HEK293 (cell line): ENCODE measurements around the gene VSTM4.

Experiments
- HOXA7 ChIP-seq: sonication (generic); formaldehyde crosslinking; IDR thresholded peaks from 2 replicates; pipeline ENCODE4 v1.8.1; 2022; ENCODE audit warnings: missing genetic modification reagents, borderline replicate concordance
- MYNN ChIP-seq: fragments of 450-650 bp; formaldehyde crosslinking; IDR thresholded peaks from 2 replicates; pipeline ENCODE4 v1.5.1; 2016; ENCODE audit warnings: missing biosample characterization, missing genetic modification characterization, borderline replicate concordance
- YY1 ChIP-seq: fragments of 450-650 bp; formaldehyde crosslinking; IDR thresholded peaks from 2 replicates; pipeline ENCODE4 v1.5.1; 2018; ENCODE audit warnings: missing biosample characterization, missing genetic modification characterization
- ZBTB20 ChIP-seq: fragments of 450-650 bp; formaldehyde crosslinking; IDR thresholded peaks from 2 replicates; pipeline ENCODE4 v1.5.1; 2016; ENCODE audit warnings: missing biosample characterization, missing genetic modification characterization
- ZBTB8A ChIP-seq: fragments of 450-650 bp; formaldehyde crosslinking; IDR thresholded peaks from 2 replicates; pipeline ENCODE4 v1.5.1; 2016; ENCODE audit warnings: missing biosample characterization, missing genetic modification characterization
- ZNF23 ChIP-seq: fragments of 450-650 bp; formaldehyde crosslinking; IDR thresholded peaks from 2 replicates; pipeline ENCODE4 v1.5.1; 2016; ENCODE audit warnings: missing biosample characterization, missing genetic modification characterization, borderline replicate concordance
- ZNF341 ChIP-seq: fragments of 450-650 bp; formaldehyde crosslinking; IDR thresholded peaks from 2 replicates; pipeline ENCODE4; 2016; ENCODE audit warnings: low read depth, missing biosample characterization, missing genetic modification characterization
- ZNF626 ChIP-seq: fragments of 450-650 bp; sonication (Bioruptor Pico); formaldehyde crosslinking; IDR thresholded peaks from 2 replicates; pipeline ENCODE4 v1.5.1; 2018; ENCODE audit warnings: missing biosample characterization, missing genetic modification characterization, inconsistent platforms
- ZNF660 ChIP-seq: fragments of 450-650 bp; IDR thresholded peaks from 2 replicates; pipeline ENCODE4 v1.5.1; 2018; ENCODE audit warnings: missing biosample characterization, mild to moderate bottlenecking, missing genetic modification characterization
- TF ChIP-seq, protein P1 (sequence below): fragments of 450-650 bp; formaldehyde crosslinking; IDR thresholded peaks from 2 replicates; pipeline ENCODE4 v1.5.1; 2016; ENCODE audit warnings: missing biosample characterization, missing genetic modification characterization
- TF ChIP-seq, protein P2 (sequence below): fragments of 450-650 bp; formaldehyde crosslinking; IDR thresholded peaks from 2 replicates; pipeline ENCODE4 v1.5.1; 2016; ENCODE audit warnings: missing biosample characterization, missing genetic modification characterization
- TF ChIP-seq, protein P3 (sequence below): fragments of 450-650 bp; formaldehyde crosslinking; IDR thresholded peaks from 2 replicates; pipeline ENCODE4 v1.5.1; 2016; ENCODE audit warnings: missing biosample characterization, missing genetic modification characterization

- TF ChIP-seq ZNF626 (no peak), YY1 (tag by site-specific recombination) (no peak), MYNN (no peak), HOXA7 (no peak), ZNF23 (no peak), ZBTB20 (tag by site-specific recombination) (no peak), ZNF660 (tag by site-specific recombination) (no peak), ZNF341 (no peak), ZBTB8A (tag by site-specific recombination) (no peak)
- TF ChIP-seq, protein P1, sequence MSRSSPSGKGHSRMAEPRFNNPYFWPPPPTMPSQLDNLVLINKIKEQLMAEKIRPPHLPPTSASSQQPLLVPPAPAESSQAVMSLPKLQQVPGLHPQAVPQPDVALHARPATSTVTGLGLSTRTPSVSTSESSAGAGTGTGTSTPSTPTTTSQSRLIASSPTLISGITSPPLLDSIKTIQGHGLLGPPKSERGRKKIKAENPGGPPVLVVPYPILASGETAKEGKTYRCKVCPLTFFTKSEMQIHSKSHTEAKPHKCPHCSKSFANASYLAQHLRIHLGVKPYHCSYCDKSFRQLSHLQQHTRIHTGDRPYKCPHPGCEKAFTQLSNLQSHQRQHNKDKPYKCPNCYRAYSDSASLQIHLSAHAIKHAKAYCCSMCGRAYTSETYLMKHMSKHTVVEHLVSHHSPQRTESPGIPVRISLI (tag by site-specific recombination), result no peak
- TF ChIP-seq, protein P2, sequence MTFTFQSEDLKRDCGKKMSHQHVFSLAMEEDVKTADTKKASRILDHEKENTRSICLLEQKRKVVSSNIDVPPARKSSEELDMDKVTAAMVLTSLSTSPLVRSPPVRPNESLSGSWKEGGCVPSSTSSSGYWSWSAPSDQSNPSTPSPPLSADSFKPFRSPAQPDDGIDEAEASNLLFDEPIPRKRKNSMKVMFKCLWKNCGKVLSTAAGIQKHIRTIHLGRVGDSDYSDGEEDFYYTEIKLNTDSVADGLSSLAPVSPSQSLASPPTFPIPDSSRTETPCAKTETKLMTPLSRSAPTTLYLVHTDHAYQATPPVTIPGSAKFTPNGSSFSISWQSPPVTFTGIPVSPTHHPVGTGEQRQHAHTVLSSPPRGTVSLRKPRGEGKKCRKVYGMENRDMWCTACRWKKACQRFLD, result no peak
- TF ChIP-seq, protein P3, sequence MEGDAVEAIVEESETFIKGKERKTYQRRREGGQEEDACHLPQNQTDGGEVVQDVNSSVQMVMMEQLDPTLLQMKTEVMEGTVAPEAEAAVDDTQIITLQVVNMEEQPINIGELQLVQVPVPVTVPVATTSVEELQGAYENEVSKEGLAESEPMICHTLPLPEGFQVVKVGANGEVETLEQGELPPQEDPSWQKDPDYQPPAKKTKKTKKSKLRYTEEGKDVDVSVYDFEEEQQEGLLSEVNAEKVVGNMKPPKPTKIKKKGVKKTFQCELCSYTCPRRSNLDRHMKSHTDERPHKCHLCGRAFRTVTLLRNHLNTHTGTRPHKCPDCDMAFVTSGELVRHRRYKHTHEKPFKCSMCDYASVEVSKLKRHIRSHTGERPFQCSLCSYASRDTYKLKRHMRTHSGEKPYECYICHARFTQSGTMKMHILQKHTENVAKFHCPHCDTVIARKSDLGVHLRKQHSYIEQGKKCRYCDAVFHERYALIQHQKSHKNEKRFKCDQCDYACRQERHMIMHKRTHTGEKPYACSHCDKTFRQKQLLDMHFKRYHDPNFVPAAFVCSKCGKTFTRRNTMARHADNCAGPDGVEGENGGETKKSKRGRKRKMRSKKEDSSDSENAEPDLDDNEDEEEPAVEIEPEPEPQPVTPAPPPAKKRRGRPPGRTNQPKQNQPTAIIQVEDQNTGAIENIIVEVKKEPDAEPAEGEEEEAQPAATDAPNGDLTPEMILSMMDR, result no peak
Measured at GRCh38 chr10:49000437-49001398, 114.6 kb downstream of the VSTM4 start.
